Osteoblast (primary cell): ENCODE data around the gene ADCY5. TPM values are rescaled to one million over a fixed set of nuclear protein-coding genes. Genes with fewer than 3 reads are reported as not detected.
A peak's percentile ranks its signal among the peaks of the same experiment; 100 is the strongest.

Source experiments
- DNase-seq: peaks from one replicate; pipeline ENCODE4 v3.0.0; 2011; ENCODE audit warnings: low spot score, mixed read lengths; ENCODE audit not compliant: insufficient read length; ENCODE audit errors: missing footprints
- H2AFZ ChIP-seq: 2 replicates; pipeline ENCODE4 v1.6.0; 2011; ENCODE audit warnings: mild to moderate bottlenecking, low read length
- H3K27ac ChIP-seq: 2 replicates; pipeline ENCODE4 v1.5.1; 2011; ENCODE audit warnings: mild to moderate bottlenecking, low read depth, low read length, moderate library complexity
- H3K27me3 ChIP-seq: 2 replicates; pipeline ENCODE4 v1.6.0; 2012; ENCODE audit warnings: mild to moderate bottlenecking, control low read depth, inconsistent platforms, low read length, moderate library complexity; ENCODE audit not compliant: insufficient read depth
- H3K36me3 ChIP-seq: 2 replicates; pipeline ENCODE4 v1.5.1; 2011; ENCODE audit warnings: mild to moderate bottlenecking, low read length, control low read depth, moderate library complexity; ENCODE audit not compliant: insufficient read depth
- H3K4me1 ChIP-seq: 2 replicates; pipeline ENCODE4 v1.5.1; 2011; ENCODE audit warnings: mild to moderate bottlenecking, low read length, control low read depth, moderate library complexity; ENCODE audit not compliant: insufficient read depth
- H3K4me2 ChIP-seq: 2 replicates; pipeline ENCODE4 v1.6.0; 2011; ENCODE audit warnings: mild to moderate bottlenecking, low read length; ENCODE audit not compliant: insufficient read depth
- H3K4me3 ChIP-seq: fragments of 200-600 bp; sonication (generic); 3 replicates; pipeline ENCODE4 v1.5.1; 2012; ENCODE audit warnings: mild to moderate bottlenecking, low read length, inconsistent platforms; ENCODE audit not compliant: insufficient read depth
- H3K79me2 ChIP-seq: 2 replicates; pipeline ENCODE4 v1.6.0; 2012; ENCODE audit warnings: mild to moderate bottlenecking, low read length, control low read depth, inconsistent platforms; ENCODE audit not compliant: insufficient read depth
- H3K9me3 ChIP-seq: 2 replicates; pipeline ENCODE4 v1.5.1; 2011; ENCODE audit warnings: low read depth, low read length, control low read depth
- H4K20me1 ChIP-seq: 2 replicates; pipeline ENCODE4 v1.6.0; 2012; ENCODE audit warnings: mild to moderate bottlenecking, low read length, control low read depth; ENCODE audit not compliant: insufficient read depth
- total RNA-seq: library from RNA; depleted of rRNA; stranded (reverse); fragments of >200 nt; gene quantifications from 2 replicates; pipeline ENCODE4 v1.2.3, GENCODE V29; 2012
- TF ChIP-seq, protein P1 (sequence below): IDR thresholded peaks from 2 replicates; pipeline ENCODE4 v1.5.1; 2011; ENCODE audit warnings: mild to moderate bottlenecking, low read depth, low read length, moderate library complexity; ENCODE audit errors: extremely low read depth

The ADCY5 gene
- total RNA-seq, 1 donor, result 0.72 TPM

- H3K4me1 ChIP-seq, result no peaks in the 10 kb centered on the region
- peaks cover 4% of the 10 kb centered on the region for H4K20me1 ChIP-seq
- peaks cover 14% of the 10 kb centered on the region for H3K27me3 ChIP-seq
- no peaks in the 10 kb centered on the region for H3K36me3 ChIP-seq
- no peaks in the 10 kb centered on the region for H3K9me3 ChIP-seq
- no peak overlapping the region for H3K27ac ChIP-seq
- DNase-seq, result peak; percentile 75
- H3K79me2 ChIP-seq, result no peaks in the 10 kb centered on the region
- H3K4me3 ChIP-seq, result no peak overlapping the region
- TF ChIP-seq, protein P1, sequence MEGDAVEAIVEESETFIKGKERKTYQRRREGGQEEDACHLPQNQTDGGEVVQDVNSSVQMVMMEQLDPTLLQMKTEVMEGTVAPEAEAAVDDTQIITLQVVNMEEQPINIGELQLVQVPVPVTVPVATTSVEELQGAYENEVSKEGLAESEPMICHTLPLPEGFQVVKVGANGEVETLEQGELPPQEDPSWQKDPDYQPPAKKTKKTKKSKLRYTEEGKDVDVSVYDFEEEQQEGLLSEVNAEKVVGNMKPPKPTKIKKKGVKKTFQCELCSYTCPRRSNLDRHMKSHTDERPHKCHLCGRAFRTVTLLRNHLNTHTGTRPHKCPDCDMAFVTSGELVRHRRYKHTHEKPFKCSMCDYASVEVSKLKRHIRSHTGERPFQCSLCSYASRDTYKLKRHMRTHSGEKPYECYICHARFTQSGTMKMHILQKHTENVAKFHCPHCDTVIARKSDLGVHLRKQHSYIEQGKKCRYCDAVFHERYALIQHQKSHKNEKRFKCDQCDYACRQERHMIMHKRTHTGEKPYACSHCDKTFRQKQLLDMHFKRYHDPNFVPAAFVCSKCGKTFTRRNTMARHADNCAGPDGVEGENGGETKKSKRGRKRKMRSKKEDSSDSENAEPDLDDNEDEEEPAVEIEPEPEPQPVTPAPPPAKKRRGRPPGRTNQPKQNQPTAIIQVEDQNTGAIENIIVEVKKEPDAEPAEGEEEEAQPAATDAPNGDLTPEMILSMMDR, result no peak
- H3K4me2 ChIP-seq, result no peak overlapping the region
- H2AFZ ChIP-seq, result no peak overlapping the region
These were observed 157.5 kb downstream of the ADCY5 start for GRCh38 chr3:123291404-123291803.

GRCh38 chr3:123290962-123291361 is 157.9 kb downstream of the ADCY5 start:
- H3K4me3 ChIP-seq, result no peak overlapping the region
- peaks cover 4% of the 10 kb centered on the region for H4K20me1 ChIP-seq
- no peak overlapping the region for H3K27ac ChIP-seq
- no peak overlapping the region for H2AFZ ChIP-seq
- no peaks in the 10 kb centered on the region for H3K36me3 ChIP-seq
- H3K4me2 ChIP-seq, result no peak overlapping the region
- no peaks in the 10 kb centered on the region for H3K9me3 ChIP-seq
- TF ChIP-seq, protein P1, result no peak
- H3K79me2 ChIP-seq, result no peaks in the 10 kb centered on the region
- peak; percentile 26 for DNase-seq
- H3K27me3 ChIP-seq, result peaks cover 13% of the 10 kb centered on the region
- H3K4me1 ChIP-seq, result no peaks in the 10 kb centered on the region

- Histone ChIP-seq H2AFZ (no peak overlapping the region), H3K9me3 (no peaks in the 10 kb centered on the region), H3K27me3 (peaks cover 10% of the 10 kb centered on the region), H3K4me1 (no peaks in the 10 kb centered on the region), H3K27ac (no peak overlapping the region), H3K36me3 (no peaks in the 10 kb centered on the region), H3K79me2 (no peaks in the 10 kb centered on the region), H3K4me2 (no peak overlapping the region), H3K4me3 (no peak overlapping the region), H4K20me1 (peaks cover 4% of the 10 kb centered on the region)
- TF ChIP-seq, protein P1, result no peak
- peak; percentile 35 for DNase-seq
These were observed 158.6 kb downstream of the ADCY5 start for GRCh38 chr3:123290107-123290930.

DNA sequence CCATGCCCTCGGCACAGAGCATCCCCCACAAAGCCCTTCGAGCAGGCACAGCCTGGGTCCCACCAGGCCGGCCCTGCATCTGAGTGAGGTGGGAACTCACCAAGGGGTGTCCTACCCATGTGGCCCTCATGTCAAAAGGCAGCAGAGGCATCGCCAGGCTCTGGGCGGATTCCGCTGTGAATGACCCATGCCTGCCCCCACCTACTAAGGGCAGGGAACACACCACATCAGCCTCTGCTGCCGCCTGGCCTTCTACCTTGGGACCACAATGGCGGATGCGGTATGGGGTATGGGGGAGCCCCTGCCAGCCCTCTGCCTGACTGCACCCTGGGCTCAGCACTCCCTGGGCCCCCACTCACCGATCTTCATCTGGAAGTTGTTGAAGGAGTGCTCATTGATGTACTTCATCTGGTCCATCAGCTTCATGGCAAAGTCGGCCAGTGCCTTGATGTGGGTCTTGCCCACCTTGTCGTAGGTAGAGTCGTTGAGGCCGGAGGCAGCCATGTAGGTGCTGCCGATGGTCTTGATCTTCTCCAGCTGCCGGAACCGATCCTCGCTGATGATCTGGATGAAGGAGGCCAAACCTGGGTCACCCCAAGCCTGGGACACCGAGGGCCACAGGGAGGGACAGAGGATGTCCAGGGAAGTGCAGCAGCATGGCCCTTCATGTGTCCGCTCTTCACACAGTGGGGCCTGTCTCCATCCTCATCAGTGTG is 159.3 kb downstream of the ADCY5 start:
- DNase-seq, result peak; percentile 63
- Histone ChIP-seq H3K4me1 (no peaks in the 10 kb centered on the region), H3K4me3 (no peak overlapping the region), H3K4me2 (no peak overlapping the region), H3K36me3 (no peaks in the 10 kb centered on the region), H3K27me3 (peaks cover 4% of the 10 kb centered on the region), H3K27ac (no peak overlapping the region), H3K9me3 (no peaks in the 10 kb centered on the region), H3K79me2 (no peaks in the 10 kb centered on the region), H2AFZ (no peak overlapping the region), H4K20me1 (peaks cover 4% of the 10 kb centered on the region)
- TF ChIP-seq, protein P1, result no peak
